ENCODE data around the gene GPATCH4.

GRCh38 chr1:156644146-156644545 is 42.9 kb upstream of the GPATCH4 start:
- TF ChIP-seq POLR2AphosphoS5 (IDR thresholded peaks at IDR 0.05; ENCODE audit: low read length) = no peak
- TF ChIP-seq ZZZ3 (IDR thresholded peaks at IDR 0.05; ENCODE audit: control insufficient read depth, insufficient read length, low read depth) = no peak
- TF ChIP-seq RFX5 (IDR thresholded peaks at IDR 0.05; ENCODE audit: low read depth, low read length) = no peak
- no peak for TF ChIP-seq CTCF (IDR thresholded peaks at IDR 0.05 in 2 of 3, conservative IDR thresholded peaks at IDR 0.05 in 1 of 3; ENCODE audit: control insufficient read depth in 2 of 3, extremely low read depth in 1 of 3, insufficient read depth in 1 of 3, low read depth in 3 of 3, low read length in 3 of 3)
- TF ChIP-seq RAD21 (IDR thresholded peaks at IDR 0.05; ENCODE audit: insufficient read depth, low read depth, low read length) = no peak
- no peak for TF ChIP-seq EZH2 (IDR thresholded peaks at IDR 0.05; ENCODE audit: borderline replicate concordance, control insufficient read depth, low read depth, low read length)
- no peak for TF ChIP-seq ATF7 (IDR thresholded peaks at IDR 0.05; ENCODE audit: low read depth)
- TF ChIP-seq MEF2A (IDR thresholded peaks at IDR 0.05; ENCODE audit: insufficient read depth, low read depth, low read length) = no peak
- no peak for TF ChIP-seq SUPT20H (IDR thresholded peaks at IDR 0.05; ENCODE audit: borderline replicate concordance, control insufficient read depth, low read depth, low read length)
- TF ChIP-seq NR2F1 (conservative IDR thresholded peaks at IDR 0.05) = no peak
- TF ChIP-seq, protein P1, sequence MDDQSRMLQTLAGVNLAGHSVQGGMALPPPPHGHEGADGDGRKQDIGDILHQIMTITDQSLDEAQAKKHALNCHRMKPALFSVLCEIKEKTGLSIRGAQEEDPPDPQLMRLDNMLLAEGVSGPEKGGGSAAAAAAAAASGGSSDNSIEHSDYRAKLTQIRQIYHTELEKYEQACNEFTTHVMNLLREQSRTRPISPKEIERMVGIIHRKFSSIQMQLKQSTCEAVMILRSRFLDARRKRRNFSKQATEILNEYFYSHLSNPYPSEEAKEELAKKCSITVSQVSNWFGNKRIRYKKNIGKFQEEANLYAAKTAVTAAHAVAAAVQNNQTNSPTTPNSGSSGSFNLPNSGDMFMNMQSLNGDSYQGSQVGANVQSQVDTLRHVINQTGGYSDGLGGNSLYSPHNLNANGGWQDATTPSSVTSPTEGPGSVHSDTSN (IDR thresholded peaks at IDR 0.05; ENCODE audit: insufficient replicate concordance, low read depth, low read length) = no peak
- no peak for TF ChIP-seq CHD2 (IDR thresholded peaks at IDR 0.05; ENCODE audit: borderline replicate concordance, low read depth, low read length)
- TF ChIP-seq, protein P2, sequence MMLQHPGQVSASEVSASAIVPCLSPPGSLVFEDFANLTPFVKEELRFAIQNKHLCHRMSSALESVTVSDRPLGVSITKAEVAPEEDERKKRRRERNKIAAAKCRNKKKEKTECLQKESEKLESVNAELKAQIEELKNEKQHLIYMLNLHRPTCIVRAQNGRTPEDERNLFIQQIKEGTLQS (IDR thresholded peaks at IDR 0.05; ENCODE audit: borderline replicate concordance, extremely low read depth, low read depth, low read length) = no peak
